GM18907 (cell line): ENCODE results near the gene NAALADL2.
"Not testable (repeated sequence)": the region's sequence is repeated elsewhere in the genome, so short reads cannot be mapped to it uniquely, and the experiment has no call there.

Source experiments
- ATAC-seq: cut with Tn5 transposase; IDR thresholded peaks from one replicate; pipeline ENCODE4 v1.9.1; 2021; ENCODE audit warnings: mild to moderate bottlenecking, moderate library complexity; ENCODE audit not compliant: unreplicated experiment

Gene NAALADL2

GRCh38 chr3:175457301-175457700 lies 598.2 kb downstream of the NAALADL2 start:
- ATAC-seq, result peak; percentile 89

GRCh38 chr3:175460849-175461399 lies 601.8 kb downstream of the NAALADL2 start:
- ATAC-seq, result not testable (repeated sequence)

- ATAC-seq, result no peak
These were observed 605.2 kb downstream of the NAALADL2 start for GRCh38 chr3:175464362-175464761.

GRCh38 chr3:175469124-175469523 lies 610.0 kb downstream of the NAALADL2 start:
- no peak for ATAC-seq

GRCh38 chr3:175475765-175476164 lies 616.6 kb downstream of the NAALADL2 start:
- no peak for ATAC-seq

- no peak for ATAC-seq
These were observed 617.4 kb downstream of the NAALADL2 start for GRCh38 chr3:175476489-175476888.

GRCh38 chr3:175477651-175478224 lies 618.6 kb downstream of the NAALADL2 start:
- peak; percentile 98 for ATAC-seq

GRCh38 chr3:175478301-175478700 lies 619.2 kb downstream of the NAALADL2 start:
- ATAC-seq, result no peak

GRCh38 chr3:175479175-175479574 lies 620.0 kb downstream of the NAALADL2 start:
- no peak for ATAC-seq

GRCh38 chr3:175479800-175480199 lies 620.7 kb downstream of the NAALADL2 start:
- no peak for ATAC-seq

- ATAC-seq, result peak; percentile 52
These were observed 625.5 kb downstream of the NAALADL2 start for GRCh38 chr3:175484666-175485065.

- ATAC-seq, result no peak
These were observed 626.3 kb downstream of the NAALADL2 start for GRCh38 chr3:175485436-175485835.

- ATAC-seq, result peak; percentile 75
These were observed 627.1 kb downstream of the NAALADL2 start for GRCh38 chr3:175486255-175486654.

- ATAC-seq, result peak; percentile 65
These were observed 630.3 kb downstream of the NAALADL2 start for GRCh38 chr3:175489406-175489805.

GRCh38 chr3:175493301-175493700 lies 634.2 kb downstream of the NAALADL2 start:
- ATAC-seq, result peak; percentile 30

GRCh38 chr3:175495331-175495730 lies 636.2 kb downstream of the NAALADL2 start:
- peak; percentile 96 for ATAC-seq

- ATAC-seq, result no peak
These were observed 643.0 kb downstream of the NAALADL2 start for GRCh38 chr3:175502155-175502554.

GRCh38 chr3:175511219-175511785 lies 652.2 kb downstream of the NAALADL2 start:
- no peak for ATAC-seq

- ATAC-seq, result no peak
These were observed 653.6 kb downstream of the NAALADL2 start for GRCh38 chr3:175512700-175513099.

- ATAC-seq, result peak; percentile 100
These were observed 659.3 kb downstream of the NAALADL2 start for GRCh38 chr3:175518459-175518858.

GRCh38 chr3:175521406-175521805 lies 662.3 kb downstream of the NAALADL2 start:
- ATAC-seq, result no peak

- ATAC-seq, result no peak
These were observed 667.1 kb downstream of the NAALADL2 start for GRCh38 chr3:175526191-175526590.
